K562 (cell line): ENCODE data around the gene CPLX3. TPM values are rescaled to one million over a fixed set of nuclear protein-coding genes. Genes with fewer than 3 reads are reported as not detected.
A peak's percentile ranks its signal among the peaks of the same experiment; 100 is the strongest.

ENCODE experiments used
- ATAC-seq: fragments of 200-7000 bp; cut with Tn5 transposase; 3 replicates; pipeline ENCODE4 v1.9.1; 2020; ENCODE audit warnings: moderate library complexity
- BruUV-seq: library from RNA; stranded (reverse); fragments of 400-500 nt; replicated peaks from 2 replicates; lab custom pipeline; 2021; lab: Mats Ljungman, UMichigan
- CTCF ChIA-PET: fragments of 300-600 bp; formaldehyde crosslinking; extraction: SDS; loops from one replicate; lab custom pipeline; 2021; ENCODE audit warnings: low intra/inter-chr PET ratio; lab: Yijun Ruan, JAX
- POLR2A ChIA-PET: fragments of 300-600, 350-650 bp; sonication (Branson Sonifier 250); formaldehyde crosslinking; extraction: SDS; loops from one replicate; lab custom pipeline; 2021; ENCODE audit warnings: antibody characterized with exemption, inconsistent platforms; lab: Yijun Ruan, JAX
- DNase-seq, 4 experiments: peaks; one replicate each; pipeline versions ENCODE4 v3.0.0 to v3.0.0-alpha.2; 2011 to 2018; ENCODE audit warnings: low spot score in 3 of 4, mixed read lengths in 3 of 4; ENCODE audit errors: extremely low read depth in 1 of 4
- FAIRE-seq: peaks from 2 replicates; lab custom pipeline; 2011; peaks lifted over from hg19 to GRCh38; lab: Jason Lieb, UNC
- H2AFZ ChIP-seq: 2 replicates; pipeline ENCODE4 v1.6.0; 2011; ENCODE audit warnings: low read depth, low read length, control low read depth, inconsistent platforms
- H3K27ac ChIP-seq: fragments of 200-600 bp; 3 replicates; pipeline ENCODE4 v1.8.0; 2011; ENCODE audit warnings: low read depth, mild to moderate bottlenecking, control low read depth, inconsistent platforms, low read length, moderate library complexity, mixed read lengths; ENCODE audit errors: extremely low read depth
- H3K27me3 ChIP-seq, 2 experiments: fragments of 300-600 bp in 1 of 2; 2 replicates in 1 of 2; 3 replicates in 1 of 2; pipeline versions ENCODE4 v1.6.0 to v1.8.0; 2011; ENCODE audit warnings: inconsistent platforms in 2 of 2, low read length in 2 of 2, mild to moderate bottlenecking in 1 of 2, mixed read lengths in 1 of 2, moderate library complexity in 1 of 2; ENCODE audit not compliant: control insufficient read depth in 2 of 2, insufficient read depth in 2 of 2
- H3K36me3 ChIP-seq: fragments of 300-600 bp; 3 replicates; pipeline ENCODE4 v1.8.0; 2011; ENCODE audit warnings: mild to moderate bottlenecking, low read length, inconsistent platforms; ENCODE audit not compliant: control insufficient read depth, insufficient read depth
- H3K4me1 ChIP-seq, 2 experiments: fragments of 200-600 bp in 1 of 2; replicated peaks in 1 of 2; 2 replicates in 1 of 2; 3 replicates in 1 of 2; pipeline versions ENCODE4 v1.5.1 to v1.8.0; 2011; ENCODE audit warnings: inconsistent platforms in 2 of 2, low read length in 2 of 2, mild to moderate bottlenecking in 1 of 2, mixed read lengths in 1 of 2, moderate library complexity in 1 of 2; ENCODE audit not compliant: control insufficient read depth in 2 of 2, insufficient read depth in 2 of 2
- H3K4me2 ChIP-seq: 2 replicates; pipeline ENCODE4 v1.6.1; 2011; ENCODE audit warnings: low read length, control low read depth, inconsistent platforms, mixed read lengths; ENCODE audit not compliant: insufficient read depth
- H3K4me3 ChIP-seq: fragments of 200-600 bp; sonication (generic), shearing (Covaris generic); 2 replicates; pipeline ENCODE4 v1.5.1; 2016; ENCODE audit warnings: control low read depth, inconsistent platforms
- H3K79me2 ChIP-seq: fragments of 200-600 bp; 3 replicates; pipeline ENCODE4 v1.8.0; 2011; ENCODE audit warnings: low read length, inconsistent platforms; ENCODE audit not compliant: control insufficient read depth, insufficient read depth
- H3K9ac ChIP-seq, 2 experiments: 2 replicates each; pipeline versions ENCODE4 v1.6.0 to v1.6.1; 2011; ENCODE audit warnings: low read depth in 2 of 2, low read length in 2 of 2, control low read depth in 1 of 2, inconsistent platforms in 1 of 2, mild to moderate bottlenecking in 1 of 2, mixed read lengths in 1 of 2; ENCODE audit not compliant: insufficient read depth in 1 of 2
- H3K9me1 ChIP-seq: one replicate; pipeline ENCODE4 v1.6.0; 2011; ENCODE audit warnings: inconsistent platforms, mild to moderate bottlenecking, low read length, moderate library complexity; ENCODE audit not compliant: control insufficient read depth, insufficient read depth
- H3K9me3 ChIP-seq: replicated peaks from 2 replicates; pipeline ENCODE4 v1.5.1; 2011; ENCODE audit warnings: low read depth, low read length, inconsistent platforms; ENCODE audit not compliant: control insufficient read depth, insufficient read depth
- H4K20me1 ChIP-seq: replicated peaks from 2 replicates; pipeline ENCODE4 v1.6.1; 2011; ENCODE audit warnings: low read length, inconsistent platforms, mixed read lengths; ENCODE audit not compliant: control insufficient read depth, insufficient read depth
- CEBPG ChIP-seq, 3 experiments: fragments of 200-800 bp in 1 of 3; sonication (Bioruptor generic) in 1 of 3; sonication (generic) in 1 of 3; formaldehyde crosslinking in 1 of 3; IDR thresholded peaks in 2 of 3; conservative IDR thresholded peaks in 1 of 3; 2 replicates each; pipeline versions ENCODE4 v1.6.1 to v1.8.0; 2016 to 2022; ENCODE audit warnings: missing compliant biosample characterization in 2 of 3, missing genetic modification characterization in 2 of 3, mild to moderate bottlenecking in 1 of 3, missing genetic modification reagents in 1 of 3
- HLTF ChIP-seq: fragments of 450-650 bp; IDR thresholded peaks from 2 replicates; pipeline ENCODE4 v1.6.1; 2016
- MYBL2 ChIP-seq, 2 experiments: fragments of 450-650 bp in 1 of 2; sonication (generic) in 1 of 2; formaldehyde crosslinking in 1 of 2; IDR thresholded peaks; 2 replicates each; pipeline versions ENCODE4 v1.6.1 to v1.8.1; 2017 to 2022; ENCODE audit warnings: borderline replicate concordance in 1 of 2, inconsistent platforms in 1 of 2, low read depth in 1 of 2, mild to moderate bottlenecking in 1 of 2, missing genetic modification reagents in 1 of 2, moderate library complexity in 1 of 2
- POLR2H ChIP-seq: IDR thresholded peaks from 2 replicates; pipeline ENCODE4 v1.6.1; 2016; ENCODE audit warnings: missing genetic modification characterization, low read depth, mild to moderate bottlenecking, control low read depth, missing compliant biosample characterization, moderate library complexity
- ZBTB1 ChIP-seq: sonication (generic); formaldehyde crosslinking; IDR thresholded peaks from 2 replicates; pipeline ENCODE4 v1.8.1; 2023; ENCODE audit warnings: missing genetic modification reagents, low read depth, mild to moderate bottlenecking, borderline replicate concordance
- ZNF197 ChIP-seq: fragments of 200-800 bp; sonication (Bioruptor generic); IDR thresholded peaks from 2 replicates; pipeline ENCODE4 v1.6.1; 2016; ENCODE audit warnings: low read depth, missing genetic modification characterization, missing compliant biosample characterization
- WGBS: fragments of 100-300 bp; shearing (Covaris generic); methylation state at CpG from one replicate; pipeline ENCODE4 v1.1.6; 2016; ENCODE audit warnings: low coverage, mixed read lengths; ENCODE audit not compliant: insufficient coverage; ENCODE audit errors: missing lambda C conversion rate; 5-methylcytosine and 5-hydroxymethylcytosine counted together
- in situ Hi-C: fragments of 300-500 bp; cut with MboI; formaldehyde crosslinking; loops from 4 replicates; pipeline ENCODE4 v1.15.0; 2018; ENCODE audit warnings: inconsistent platforms, mixed read lengths
- intact Hi-C: fragments of 100-400 bp; cut with micrococcal nuclease; formaldehyde crosslinking; loops from 2 replicates; pipeline ENCODE4 v1.14.2; 2022
- polyA plus RNA-seq, 8 experiments: library from polyadenylated mRNA; depleted of rRNA in 4 of 8; stranded (reverse) in 5 of 8; unstranded in 3 of 8; fragments of >200 nt; fragmentation: Nextera tagmentation in 2 of 8; fragmentation: Illumina TruSeq in 1 of 8; extraction: Ambion mirVana in 2 of 8; extraction: Trizol in 1 of 8; gene quantifications; 2 replicates each; pipeline versions ENCODE4 v1.2.1 to v1.2.3, GENCODE V29; 2011 to 2014; ENCODE audit warnings: inconsistent platforms in 1 of 8, missing spikeins in 1 of 8
- total RNA-seq, 7 experiments: library from RNA; depleted of rRNA in 6 of 7; stranded (reverse); fragments of >200 nt in 6 of 7; fragmentation: Illumina TruSeq in 2 of 7; extraction: Trizol in 2 of 7; gene quantifications; 2 replicates each; pipeline versions ENCODE4 v1.2.1 to v1.2.3, GENCODE V29; 2011 to 2021; ENCODE audit warnings: low replicate concordance in 1 of 7
- TF ChIP-seq, protein P1 (sequence below): sonication (generic); formaldehyde crosslinking; IDR thresholded peaks from 2 replicates; pipeline ENCODE4 v1.9.0; 2022; ENCODE audit warnings: mild to moderate bottlenecking, missing genetic modification reagents
- TF ChIP-seq, protein P2 (sequence below), 2 experiments: fragments of 450-650 bp in 1 of 2; IDR thresholded peaks; 2 replicates each; pipeline ENCODE4 v1.6.1; 2011 to 2017; ENCODE audit warnings: low read depth in 2 of 2, antibody characterized with exemption in 1 of 2, borderline replicate concordance in 1 of 2, low read length in 1 of 2, mild to moderate bottlenecking in 1 of 2, mixed read lengths in 1 of 2; ENCODE audit not compliant: control insufficient read depth in 1 of 2

Gene CPLX3
- total and polyA plus RNA-seq, 9 of the 15 experiments (the other 6 are each of a cell fraction or from before 2014, with no cell fraction given): not detected

DNA sequence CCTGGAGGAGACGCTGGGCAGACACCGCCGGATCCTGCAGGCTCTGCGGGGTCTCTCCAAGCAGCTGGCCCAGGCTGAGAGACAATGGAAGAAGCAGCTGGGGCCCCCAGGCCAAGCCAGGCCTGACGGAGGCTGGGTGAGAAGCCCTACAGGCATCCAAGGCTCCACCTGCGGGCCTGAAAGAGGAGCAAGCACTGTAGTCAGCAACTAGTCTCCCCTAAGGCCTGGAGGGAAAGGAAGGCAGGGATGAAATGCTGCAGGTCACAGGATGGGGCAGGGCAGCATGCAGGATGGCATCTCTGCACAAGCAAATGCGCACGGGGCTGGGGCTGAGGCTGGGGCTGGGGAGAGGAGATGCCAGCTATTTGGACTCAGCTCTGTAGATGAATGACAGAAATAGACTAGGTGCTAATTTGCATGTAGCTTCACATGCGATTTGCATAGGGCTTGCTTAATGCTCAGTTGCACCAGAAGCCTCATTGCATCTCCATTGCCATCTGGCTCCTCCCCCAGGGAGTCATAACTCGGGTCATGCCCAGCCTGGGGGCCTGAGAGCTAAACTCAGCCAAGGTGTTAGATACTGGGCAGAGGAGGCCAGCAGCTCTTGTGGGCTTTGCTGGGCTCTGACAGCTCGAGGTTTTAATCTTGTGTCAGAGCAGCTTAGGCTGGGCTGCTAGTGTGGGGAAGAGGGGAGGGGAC lies 5.2 kb upstream of the CPLX3 start:
- peaks cover 6 to 21% of the 10 kb centered on the region in 2 experiments; a peak in 3 of 5 replicates for H3K4me1 ChIP-seq
- H3K36me3 ChIP-seq: no peaks in the 10 kb centered on the region
- intact Hi-C loops: no loop called here
- H3K9ac ChIP-seq: 0 out of 4 replicates have a peak overlapping the region, but pooled peaks of 1 of the 2 experiments have one; percentile 12
- in situ Hi-C loops: no loop called here
- 14% methylated on average over 11 of the region's 11 CpGs for WGBS
- H3K79me2 ChIP-seq: no peaks in the 10 kb centered on the region
- no peak for DNase-seq
- H3K4me3 ChIP-seq: no peak overlapping the region
- H3K27me3 ChIP-seq: peaks cover 3 to 23% of the 10 kb centered on the region in 2 experiments; a peak in 4 of 5 replicates
- ChIA-PET CTCF (no interaction called here), POLR2A (no interaction called here)
- no peak overlapping the region for H3K4me2 ChIP-seq
- H3K9me1 ChIP-seq: no peaks in the 10 kb centered on the region
- no TSS peak for BruUV-seq
- TF ChIP-seq, protein P1, sequence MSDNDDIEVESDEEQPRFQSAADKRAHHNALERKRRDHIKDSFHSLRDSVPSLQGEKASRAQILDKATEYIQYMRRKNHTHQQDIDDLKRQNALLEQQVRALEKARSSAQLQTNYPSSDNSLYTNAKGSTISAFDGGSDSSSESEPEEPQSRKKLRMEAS: 0 out of 2 replicates have a peak, but pooled peaks have one; percentile 12
- TF ChIP-seq POLR2H (tag) (no peak), CEBPG (CRISPR knock-in tag; IDR thresholded peaks at IDR 0.05) (0 out of 2 replicates have a peak, but pooled peaks have one; percentile 52), CEBPG (tag; conservative IDR thresholded peaks at IDR 0.05 in 1 of 2, IDR thresholded peaks at IDR 0.05 in 1 of 2) (no peak)
- no peaks in the 10 kb centered on the region for H4K20me1 ChIP-seq
- no peak overlapping the region for H3K27ac ChIP-seq
- H3K9me3 ChIP-seq: no peaks in the 10 kb centered on the region
- FAIRE-seq: no peak
- no peak for ATAC-seq
- H2AFZ ChIP-seq: no peak overlapping the region

DNA sequence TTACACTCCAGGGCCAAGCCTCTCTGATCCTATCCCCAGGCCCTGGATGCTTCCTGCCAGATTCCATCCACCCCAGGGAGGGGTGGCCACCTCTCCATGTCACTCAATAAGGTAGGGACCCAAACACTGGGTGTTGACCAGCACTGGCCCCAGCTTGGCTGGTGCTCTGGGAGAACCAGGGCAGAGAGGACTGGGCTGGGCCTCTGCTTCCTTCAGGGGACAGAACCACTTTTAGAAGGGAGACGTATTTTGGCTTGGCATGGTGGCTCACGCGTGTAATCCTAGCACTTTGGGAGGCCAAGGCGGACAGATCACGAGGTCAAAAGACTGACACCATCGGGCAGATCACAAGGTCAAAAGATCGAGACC lies 4.7 kb upstream of the CPLX3 start:
- Histone ChIP-seq H3K4me1 (peaks cover 6 to 20% of the 10 kb centered on the region in 2 experiments; a peak in 3 of 5 replicates), H2AFZ (no peak overlapping the region), H3K9ac (no peak overlapping the region), H3K4me3 (no peak overlapping the region), H3K9me3 (no peaks in the 10 kb centered on the region), H4K20me1 (no peaks in the 10 kb centered on the region), H3K27me3 (peaks cover 4 to 25% of the 10 kb centered on the region in 2 experiments), H3K79me2 (no peaks in the 10 kb centered on the region), H3K27ac (no peak overlapping the region), H3K36me3 (no peaks in the 10 kb centered on the region), H3K4me2 (no peak overlapping the region), H3K9me1 (no peaks in the 10 kb centered on the region)
- ChIA-PET POLR2A (no interaction called here), CTCF (no interaction called here)
- no peak for ATAC-seq
- FAIRE-seq: no peak
- in situ Hi-C loops (no loop called here), intact Hi-C loops (no loop called here)
- BruUV-seq: no TSS peak
- 7% methylated on average over 7 of the region's 7 CpGs for WGBS
- no peak for DNase-seq
- TF ChIP-seq ZBTB1 (no peak), ZNF197 (CRISPR knock-in tag) (no peak), MYBL2 (IDR thresholded peaks at IDR 0.05; ENCODE audit: low read depth) (no peak), MYBL2 (CRISPR knock-in tag; IDR thresholded peaks at IDR 0.05; ENCODE audit: borderline replicate concordance) (no peak), HLTF (no peak)
- TF ChIP-seq, protein P2, sequence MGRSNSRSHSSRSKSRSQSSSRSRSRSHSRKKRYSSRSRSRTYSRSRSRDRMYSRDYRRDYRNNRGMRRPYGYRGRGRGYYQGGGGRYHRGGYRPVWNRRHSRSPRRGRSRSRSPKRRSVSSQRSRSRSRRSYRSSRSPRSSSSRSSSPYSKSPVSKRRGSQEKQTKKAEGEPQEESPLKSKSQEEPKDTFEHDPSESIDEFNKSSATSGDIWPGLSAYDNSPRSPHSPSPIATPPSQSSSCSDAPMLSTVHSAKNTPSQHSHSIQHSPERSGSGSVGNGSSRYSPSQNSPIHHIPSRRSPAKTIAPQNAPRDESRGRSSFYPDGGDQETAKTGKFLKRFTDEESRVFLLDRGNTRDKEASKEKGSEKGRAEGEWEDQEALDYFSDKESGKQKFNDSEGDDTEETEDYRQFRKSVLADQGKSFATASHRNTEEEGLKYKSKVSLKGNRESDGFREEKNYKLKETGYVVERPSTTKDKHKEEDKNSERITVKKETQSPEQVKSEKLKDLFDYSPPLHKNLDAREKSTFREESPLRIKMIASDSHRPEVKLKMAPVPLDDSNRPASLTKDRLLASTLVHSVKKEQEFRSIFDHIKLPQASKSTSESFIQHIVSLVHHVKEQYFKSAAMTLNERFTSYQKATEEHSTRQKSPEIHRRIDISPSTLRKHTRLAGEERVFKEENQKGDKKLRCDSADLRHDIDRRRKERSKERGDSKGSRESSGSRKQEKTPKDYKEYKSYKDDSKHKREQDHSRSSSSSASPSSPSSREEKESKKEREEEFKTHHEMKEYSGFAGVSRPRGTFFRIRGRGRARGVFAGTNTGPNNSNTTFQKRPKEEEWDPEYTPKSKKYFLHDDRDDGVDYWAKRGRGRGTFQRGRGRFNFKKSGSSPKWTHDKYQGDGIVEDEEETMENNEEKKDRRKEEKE (IDR thresholded peaks at IDR 0.05; ENCODE audit: borderline replicate concordance in 1 of 2, control insufficient read depth in 1 of 2, low read depth in 2 of 2, low read length in 1 of 2): no peak
